ENCODE data around the gene MAOB.
"Not testable (repeated sequence)": the region's sequence is repeated elsewhere in the genome, so short reads cannot be mapped to it uniquely, and the experiment has no call there.

MAOB gene
- total RNA-seq = 0 to 0.10 reads per million in 2 donors

DNA sequence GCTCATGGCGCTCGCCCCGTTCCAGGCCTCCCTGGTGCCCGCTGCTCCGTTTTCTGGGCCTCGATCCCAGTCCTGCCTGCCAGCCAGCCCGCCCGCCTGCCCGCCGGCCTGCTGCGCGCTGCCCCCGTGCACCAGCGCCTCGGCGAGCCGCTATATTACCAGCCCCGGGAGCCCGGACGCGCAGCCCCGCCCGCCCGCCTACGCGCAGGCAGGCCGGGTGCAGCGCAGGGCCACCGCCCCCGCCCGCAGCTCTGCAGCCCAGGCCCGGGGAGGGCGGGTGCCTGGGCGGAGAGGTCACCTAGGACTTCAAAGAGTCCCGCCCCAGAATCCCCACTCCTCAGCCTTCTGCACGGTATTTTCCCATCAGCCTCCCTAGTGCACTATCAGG, at the start of gene MAOB:
MAOB (minus strand) TSS at position 157 of the 388 bp plus-strand sequence; CDS start at position 6, 151 bp downstream.
- no peak for DNase-seq

DNA sequence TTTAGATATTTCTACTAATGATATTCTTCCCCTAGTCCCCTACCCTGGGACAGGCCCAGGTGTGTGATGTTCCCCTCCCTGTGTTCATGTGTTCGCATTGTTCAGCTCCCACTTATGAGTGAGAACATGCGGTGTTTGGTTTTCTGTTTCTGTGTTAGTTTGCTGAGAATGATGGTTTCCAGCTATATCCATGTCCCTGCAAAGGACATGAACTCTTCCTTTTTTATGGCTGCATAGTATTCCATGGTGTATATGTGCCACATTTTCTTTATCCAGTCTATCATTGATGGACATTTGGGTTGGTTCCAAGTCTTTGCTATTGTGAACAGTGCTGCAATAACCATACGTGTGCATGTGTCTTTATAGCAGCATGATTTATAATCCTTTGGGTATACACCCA, 39.8 kb upstream of the MAOB start:
- not testable (repeated sequence) for DNase-seq

DNA sequence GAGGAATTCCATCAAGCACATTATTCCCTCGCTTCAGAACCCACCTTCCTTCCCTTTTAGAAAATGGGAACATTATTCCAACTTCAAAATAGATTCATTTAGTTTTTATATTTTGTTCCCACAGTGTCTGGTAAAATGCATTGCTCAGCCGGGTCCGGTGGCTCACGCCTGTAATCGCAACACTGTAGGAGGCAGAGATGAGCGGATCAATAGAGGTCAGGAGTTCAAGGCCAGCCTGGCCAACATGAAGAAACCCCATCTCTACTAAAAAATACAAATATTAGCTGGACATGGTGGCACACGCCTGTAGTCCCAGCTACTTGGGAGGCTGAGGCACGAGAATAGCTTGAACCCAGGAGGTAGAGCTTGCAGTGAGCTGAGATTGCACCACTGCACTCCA, 28.5 kb upstream of the MAOB start:
- DNase-seq = not testable (repeated sequence)

DNA sequence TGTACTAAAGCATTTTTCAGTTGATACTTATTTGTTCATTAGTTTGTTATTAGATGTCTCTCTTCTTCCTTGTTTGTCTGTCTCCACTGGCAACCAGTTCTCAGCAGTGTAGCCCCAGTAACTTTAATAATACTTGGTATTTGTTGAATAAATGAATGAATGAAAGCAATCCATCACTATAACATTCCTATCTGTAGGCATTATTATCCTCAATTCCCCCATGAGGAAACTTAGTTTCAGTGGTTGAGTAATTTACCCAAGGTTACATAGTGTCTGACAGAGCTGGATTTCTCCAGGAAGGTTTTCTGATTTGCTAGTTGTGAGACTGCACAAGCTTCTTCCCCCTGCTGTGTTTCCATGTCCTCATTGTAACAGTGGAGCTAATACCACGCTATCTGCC, 27.8 kb upstream of the MAOB start:
- DNase-seq = no peak

DNA sequence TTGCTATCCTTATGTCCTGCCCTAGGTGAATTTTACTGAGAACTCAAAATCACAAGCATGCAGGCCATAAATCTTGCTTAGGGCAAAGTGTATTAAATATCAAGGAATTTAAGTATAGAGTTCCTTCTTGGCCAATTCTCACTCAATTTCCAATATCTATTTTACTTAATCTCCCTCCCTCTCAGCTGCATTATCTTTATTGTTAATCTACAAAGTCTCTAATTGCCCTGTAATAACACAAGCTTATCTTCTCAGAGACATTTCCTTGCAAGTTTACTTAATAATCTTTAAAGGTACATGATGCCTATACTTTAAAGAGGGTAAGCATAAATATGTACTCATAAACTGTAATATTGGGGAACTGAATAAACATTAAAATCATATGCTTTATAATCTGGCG, 26.9 kb upstream of the MAOB start:
- no peak for DNase-seq

DNA sequence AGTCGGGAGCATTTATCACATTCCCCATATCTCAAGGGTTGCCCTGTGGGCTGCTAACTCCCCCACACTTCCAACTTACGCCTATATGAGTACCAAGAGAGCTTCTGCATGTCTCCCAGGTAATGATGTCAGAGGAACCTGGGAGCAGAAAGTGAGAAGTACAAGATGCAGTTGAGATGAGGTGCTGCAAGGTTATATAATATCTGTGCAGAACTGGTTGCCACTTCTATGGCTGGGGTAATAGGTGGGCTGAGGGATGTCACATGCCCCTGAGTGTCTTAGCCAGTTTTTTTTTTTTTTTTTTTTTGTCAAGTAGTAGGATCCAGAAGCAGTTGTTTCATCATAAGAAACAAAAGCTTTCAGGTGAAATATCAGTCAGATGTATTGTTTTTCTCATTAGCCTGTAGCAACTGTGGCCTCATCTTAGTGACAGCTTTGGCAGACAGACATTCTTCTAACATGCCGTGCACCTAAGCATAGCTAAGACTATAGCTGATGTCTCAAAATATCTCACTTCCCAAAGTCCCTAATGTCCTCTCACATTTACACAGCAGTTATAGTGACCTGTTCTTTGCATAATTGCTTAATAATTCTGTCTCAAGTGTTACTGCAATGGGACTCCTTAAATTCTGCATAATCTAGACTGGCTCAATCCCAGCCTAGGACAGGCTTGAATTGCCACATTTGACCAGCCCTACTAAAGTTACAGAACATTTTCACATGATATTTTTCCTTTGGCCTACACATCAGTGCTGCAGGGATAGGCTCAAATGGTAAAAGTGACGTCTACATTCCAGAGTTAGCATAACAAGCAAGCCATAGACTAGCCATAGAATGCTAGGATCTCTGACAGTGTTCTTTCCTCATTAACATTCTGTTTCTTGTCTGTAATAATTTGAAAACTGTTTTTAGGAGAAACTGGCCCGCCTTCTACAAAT, 17.9 kb upstream of the MAOB start:
- no peak for DNase-seq

DNA sequence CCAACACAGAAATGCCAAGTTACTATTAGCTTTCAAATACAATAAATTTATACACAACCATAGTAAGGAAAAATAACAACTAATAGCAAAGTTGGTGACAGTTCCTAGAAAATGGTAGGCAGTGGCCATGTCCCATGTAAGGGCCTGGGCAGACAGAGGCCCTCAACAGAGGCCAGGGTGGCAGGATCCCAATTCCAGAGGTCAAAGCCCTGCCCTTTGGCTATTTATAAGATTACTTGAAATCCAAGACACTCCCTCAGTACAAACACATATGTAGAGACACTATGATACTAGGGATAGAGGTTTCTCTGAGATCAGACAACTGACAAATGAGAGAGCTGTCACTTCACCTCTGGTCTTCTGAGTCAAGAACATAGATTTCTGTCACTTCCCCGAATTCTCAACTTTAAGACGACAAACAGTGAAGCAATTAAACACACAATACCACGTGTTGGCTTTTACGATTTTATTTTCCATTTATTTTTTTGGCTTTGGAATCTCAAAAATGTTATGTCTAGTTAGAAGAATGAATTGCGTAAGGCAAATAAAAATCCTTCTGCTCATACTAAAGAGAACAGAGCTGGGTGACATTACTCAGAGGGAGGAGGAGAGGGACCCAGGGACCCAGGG, 16.3 kb upstream of the MAOB start:
- no peak for DNase-seq

DNA sequence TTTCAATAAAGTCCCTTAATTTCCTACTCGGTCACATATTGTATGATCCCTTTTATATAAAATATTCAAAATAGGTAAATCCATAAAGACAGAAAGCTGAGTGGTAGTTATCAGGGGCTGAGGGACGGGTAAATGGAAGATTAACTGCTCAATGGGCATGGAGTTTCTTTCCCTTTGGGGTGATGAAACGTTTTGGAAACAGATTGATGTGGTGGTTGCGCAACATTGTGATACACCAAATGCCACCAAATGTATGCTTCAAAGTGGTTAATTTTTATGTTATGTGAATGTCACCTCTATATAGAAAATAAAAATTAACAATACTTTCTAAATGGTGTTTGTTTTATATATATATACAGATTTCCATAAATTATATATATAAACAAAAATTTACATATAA, 15.0 kb upstream of the MAOB start:
- DNase-seq = no peak

DNA sequence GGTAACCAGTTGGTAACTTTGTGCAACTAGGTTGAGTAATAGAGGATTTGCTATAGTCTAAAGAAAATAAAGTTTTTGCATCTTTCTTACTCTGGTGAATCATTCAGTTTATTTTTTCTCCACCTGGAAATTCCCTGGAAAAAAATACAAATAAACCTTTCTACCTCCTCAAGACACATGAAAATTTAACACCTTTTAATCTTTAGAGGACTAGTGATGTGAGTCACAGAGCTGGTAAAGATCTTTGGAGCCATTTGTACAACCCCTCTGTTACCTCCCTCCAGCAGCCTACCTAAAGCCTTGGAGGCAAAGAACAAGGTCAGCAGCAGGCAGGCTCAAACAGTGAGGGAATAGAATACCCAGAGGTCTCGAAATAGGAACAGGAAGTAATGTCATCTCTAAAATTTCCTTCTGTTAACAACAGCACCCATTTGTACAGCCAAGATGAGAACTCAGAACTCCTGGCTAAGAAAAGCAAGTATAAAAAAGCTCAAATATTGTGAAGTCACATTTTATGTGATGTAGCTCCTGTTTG, 10.2 kb upstream of the MAOB start:
- no peak for DNase-seq

DNA sequence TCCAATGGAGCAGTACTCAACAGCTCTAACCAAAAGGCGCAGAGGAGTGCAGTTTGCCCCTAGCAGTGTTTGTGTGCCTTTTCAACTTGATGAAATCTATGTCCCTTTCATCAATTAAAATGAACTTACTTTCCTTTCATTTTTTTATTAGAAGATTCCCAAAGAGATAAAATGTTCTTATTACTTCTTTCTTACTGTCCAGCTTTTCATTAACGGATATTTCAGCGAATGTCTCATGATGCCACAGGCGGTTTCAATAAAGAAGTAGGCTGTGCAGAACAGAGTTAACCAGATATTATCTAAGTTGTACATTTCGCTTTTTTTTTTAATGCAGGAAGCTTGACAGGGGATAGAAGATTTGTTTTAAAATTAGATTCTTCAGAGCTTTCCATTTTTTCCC, 3.4 kb upstream of the MAOB start:
- no peak for DNase-seq

DNA sequence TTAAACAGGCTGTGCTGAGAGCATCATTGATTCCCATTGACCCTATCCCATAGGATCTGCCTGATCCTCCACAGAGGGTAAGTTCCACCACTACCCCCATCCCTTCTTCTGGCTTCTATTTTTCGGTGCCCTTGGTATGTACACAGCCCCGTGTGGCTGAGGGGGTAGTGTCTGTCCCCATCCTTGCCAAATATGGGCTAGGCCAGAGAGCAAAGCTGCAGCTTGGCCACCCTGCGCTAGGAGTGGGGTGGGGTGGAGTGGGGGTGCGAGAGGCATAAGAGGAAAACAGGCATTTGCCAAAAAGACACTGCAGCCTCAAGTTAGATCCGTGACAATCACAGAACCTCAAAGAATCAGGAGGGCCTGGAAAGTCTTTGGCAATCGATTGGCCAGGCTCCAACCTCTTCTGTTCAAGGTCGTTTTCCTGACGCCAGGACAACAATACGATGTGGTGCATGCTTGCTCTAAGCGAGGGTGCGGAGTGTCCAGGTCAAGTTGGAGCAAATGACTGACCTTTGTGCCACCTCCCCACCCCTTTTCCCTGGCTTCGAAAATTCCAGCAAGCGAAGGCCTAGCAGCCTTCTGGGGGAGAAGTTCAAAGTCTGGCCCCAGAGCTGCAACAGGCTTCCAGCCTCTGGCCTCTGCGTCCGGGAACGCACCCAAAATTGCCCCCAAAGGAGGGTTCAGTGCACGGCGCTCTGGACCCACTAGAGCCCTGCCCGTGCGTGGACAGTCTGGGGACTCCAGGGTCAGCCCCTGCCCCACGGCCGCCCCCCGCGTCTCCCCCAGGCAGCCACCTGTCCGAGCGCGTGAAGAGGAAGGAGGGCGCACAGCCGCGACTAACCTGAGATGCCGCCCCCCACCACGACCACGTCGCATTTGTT, 598 bp downstream of the MAOB start:
- no peak for DNase-seq

DNA sequence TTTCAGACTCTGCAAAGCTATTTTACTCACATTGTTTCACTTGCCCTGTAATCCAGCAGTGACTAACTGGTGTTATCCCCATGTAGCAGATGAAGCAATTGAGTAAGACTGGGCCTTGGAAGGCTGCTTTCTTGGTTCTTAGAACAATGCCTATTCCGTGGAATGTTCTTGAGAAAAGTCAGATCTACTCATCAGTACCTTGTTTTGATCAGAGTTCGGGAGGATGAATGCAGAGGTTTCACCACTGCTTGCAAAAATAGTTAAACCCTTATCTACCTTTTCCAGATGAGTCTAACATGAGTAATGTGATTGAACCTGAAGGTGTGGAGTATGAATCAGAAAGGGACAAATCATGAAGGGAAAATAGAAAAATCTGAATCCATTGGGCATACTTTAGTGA, 1.8 kb downstream of the MAOB start:
- DNase-seq = no peak

DNA sequence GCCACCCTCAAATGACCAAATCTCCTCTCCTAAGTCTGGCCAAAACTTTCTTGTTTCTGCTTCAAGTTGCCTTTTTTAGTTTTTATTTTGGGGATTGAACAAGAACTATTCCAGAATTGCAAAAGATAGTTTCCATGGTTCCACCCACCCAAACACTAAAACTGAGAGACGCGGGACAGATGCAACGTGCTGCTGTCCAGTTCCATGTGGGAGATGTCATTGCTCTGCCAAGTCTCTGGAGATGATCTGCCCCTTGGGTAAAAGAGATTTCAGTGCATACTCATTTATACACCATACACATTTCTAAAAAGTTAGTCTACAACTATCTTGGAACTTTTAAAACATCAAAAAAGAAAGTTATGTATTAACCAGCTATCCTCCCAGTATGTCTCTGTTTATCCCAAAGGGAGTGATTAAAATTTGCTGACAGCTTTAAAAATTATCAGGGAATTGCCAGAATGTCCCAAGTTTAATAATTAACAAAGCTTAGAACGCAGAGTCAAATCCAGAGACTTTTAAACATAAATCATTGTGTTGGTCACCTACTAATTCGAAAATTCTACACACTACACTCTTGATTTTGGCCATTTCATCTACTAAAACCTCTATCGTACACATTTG, 3.2 kb downstream of the MAOB start:
- DNase-seq = no peak

DNA sequence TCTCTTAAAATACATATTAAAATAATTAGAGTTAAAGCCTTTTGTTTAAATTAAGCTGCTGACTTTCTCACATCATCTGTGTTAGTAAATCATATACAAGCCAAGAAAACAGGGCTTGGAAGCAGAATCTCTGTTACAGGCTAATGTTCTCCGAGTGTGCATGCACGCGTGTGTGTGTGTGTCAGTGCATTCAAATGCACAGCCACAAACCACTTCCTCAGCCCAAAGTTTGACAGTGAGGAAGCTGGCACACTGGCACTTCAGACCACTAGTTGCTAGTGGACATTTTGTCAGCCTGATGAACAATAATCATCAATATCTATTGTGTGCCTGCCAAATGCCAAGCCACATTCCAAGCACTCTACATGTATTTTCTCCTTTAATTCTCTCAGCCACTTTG, 5.6 kb downstream of the MAOB start:
- no peak for DNase-seq

DNA sequence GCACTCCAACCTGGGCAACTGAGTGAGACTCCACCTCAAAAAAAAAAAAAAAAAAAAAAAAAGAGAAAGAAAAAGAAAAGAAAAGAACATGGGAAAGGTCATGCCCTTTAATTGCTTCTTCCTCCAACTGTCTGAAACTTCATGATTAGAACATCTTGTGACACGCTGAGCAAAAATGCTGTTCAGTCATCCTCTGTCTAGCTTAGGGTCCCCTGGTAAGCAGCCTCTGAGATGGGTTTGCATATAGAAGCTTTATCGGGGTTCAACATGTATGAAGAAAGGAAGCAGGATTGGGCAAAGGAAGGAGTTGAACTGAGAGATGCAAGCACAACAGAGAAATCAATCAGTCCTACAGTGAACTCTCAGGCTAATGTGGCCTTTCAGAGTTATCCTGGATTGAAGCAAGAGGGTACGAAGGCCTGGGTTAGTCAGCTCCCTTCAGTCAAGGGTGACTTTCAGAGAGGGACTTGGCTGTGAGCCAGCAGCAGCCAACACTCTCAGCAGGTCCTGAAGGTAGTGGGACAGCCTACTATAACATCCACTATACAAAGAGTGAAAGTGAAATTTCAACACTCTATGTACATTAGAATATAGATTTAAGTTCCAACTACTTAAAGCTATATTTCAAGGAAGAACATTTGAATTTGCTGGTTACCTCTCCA, 11.4 kb downstream of the MAOB start:
- DNase-seq = no peak

DNA sequence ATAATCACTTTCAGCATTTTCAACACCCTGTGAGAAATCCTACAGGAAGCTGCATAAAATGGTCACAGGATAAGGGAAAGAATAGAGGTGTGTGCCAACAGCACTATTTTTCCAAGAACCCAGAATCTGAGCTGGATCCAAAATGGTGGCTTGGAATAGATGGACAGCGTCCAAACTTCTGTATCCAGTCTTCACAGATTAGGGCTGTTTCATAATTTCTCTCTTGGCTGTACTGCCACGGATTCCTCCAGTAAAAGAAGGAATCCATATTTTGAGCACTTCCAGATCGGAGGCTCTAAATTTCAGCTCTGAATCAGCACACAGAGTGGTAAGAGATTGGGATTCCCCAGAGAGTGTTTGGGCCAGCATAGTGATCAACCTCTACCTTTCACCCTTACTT, 12.2 kb downstream of the MAOB start:
- DNase-seq = no peak

DNA sequence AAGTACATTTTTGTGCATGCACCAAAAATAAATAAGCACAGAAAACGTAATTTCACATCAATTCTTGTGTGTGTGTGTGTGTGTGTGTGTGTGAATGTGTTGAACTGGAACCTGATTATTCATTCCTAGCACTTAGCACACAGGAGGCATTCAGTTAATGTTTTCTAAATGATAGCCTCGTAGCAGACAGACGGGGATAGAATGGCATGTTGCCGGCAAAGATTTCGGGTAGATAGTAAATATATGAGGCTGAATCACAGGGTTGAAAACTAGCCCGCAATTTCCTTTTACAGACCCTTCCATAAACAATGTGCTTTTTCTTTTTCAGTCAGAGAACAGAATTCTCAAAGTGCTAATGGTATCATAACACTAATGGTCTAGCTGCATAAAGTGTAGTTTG, 13.5 kb downstream of the MAOB start:
- no peak for DNase-seq

DNA sequence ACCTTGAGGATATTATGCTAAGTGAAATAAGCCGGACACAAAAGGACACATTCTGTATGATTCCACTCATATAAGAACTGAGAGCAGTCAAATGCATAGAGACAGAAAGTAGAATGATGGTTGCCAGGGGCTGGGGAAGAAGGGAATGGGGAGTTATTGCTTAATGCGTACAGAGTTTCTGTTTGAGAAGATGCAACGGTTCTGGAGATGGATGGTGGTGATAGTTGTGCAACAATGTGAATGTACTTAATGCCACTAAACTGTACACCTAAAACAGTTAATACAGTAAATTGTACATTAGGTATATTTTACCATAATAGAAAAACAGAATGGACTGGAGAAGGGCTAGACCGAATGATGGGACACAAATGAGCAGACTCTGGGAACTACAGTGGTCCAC, 15.8 kb downstream of the MAOB start:
- no peak for DNase-seq

DNA sequence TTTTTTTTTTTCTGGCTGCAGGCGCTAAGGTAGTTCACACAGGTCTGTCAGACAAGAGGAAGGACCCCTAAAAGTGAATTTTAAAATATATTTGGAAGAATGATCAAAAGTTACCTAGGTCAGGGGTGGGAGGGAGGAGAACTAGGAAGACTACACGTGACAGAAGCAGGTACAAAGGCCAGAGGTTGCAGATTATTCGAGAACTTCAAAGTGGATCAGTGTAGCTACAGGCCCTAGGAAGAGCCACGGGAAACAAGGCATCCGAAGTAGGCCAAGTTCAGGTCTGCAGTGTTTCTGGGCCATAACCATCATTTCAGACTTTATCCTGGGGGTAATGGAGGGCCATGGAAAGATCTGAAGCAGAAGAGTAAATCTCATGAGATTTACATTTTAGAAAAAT, 16.5 kb downstream of the MAOB start:
- DNase-seq = no peak

DNA sequence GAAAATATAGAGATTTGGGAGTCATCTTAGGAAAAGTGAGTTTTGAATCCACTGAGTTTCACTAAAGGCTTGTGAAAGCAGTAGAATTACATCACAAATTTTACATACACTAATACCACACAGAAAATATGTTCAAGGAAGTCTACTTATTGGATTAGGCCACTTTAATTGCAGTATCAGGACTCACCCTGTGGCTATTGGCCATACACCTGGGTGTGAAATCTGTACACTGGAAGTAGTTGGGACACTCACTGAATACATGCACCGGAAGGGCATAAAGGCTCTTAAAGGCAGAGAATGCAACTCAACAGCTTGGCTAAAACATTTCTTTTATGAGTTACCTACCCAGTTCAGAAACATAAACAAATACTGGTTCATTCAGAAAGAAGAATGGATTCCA, 19.8 kb downstream of the MAOB start:
- DNase-seq = no peak

DNA sequence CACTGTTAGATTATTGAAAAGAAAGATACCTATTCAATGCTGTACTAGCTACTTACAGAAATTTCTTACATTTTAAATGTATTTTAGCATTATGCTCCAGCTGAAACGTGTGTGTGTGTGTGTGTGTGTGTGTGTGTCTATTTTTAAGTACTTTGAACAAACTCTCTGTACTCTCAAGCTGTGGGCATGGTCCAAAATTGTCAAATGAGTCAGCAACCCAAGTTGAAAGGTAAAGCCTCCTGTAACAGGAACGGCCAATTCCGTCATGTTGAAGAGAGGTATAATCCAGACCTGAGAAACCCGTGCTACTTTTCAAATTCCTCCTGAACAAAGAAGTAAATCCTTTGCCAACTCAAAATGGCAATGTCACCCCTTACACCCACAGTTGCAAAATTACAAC, 20.5 kb downstream of the MAOB start:
- no peak for DNase-seq
